Dermis lymphatic vessel endothelial cell (primary cell): ENCODE measurements around the gene COX15. TPM values are rescaled to one million over a fixed set of nuclear protein-coding genes. Genes with fewer than 3 reads are reported as not detected.

Experiments
- total RNA-seq: library from RNA; depleted of rRNA; stranded (reverse); fragments of >200 nt; gene quantifications from 2 replicates; pipeline ENCODE4 v1.2.1, GENCODE V29; 2014

The COX15 gene
- total RNA-seq, result 26.7 and 38.7 TPM in 2 replicates

GRCh38 chr10:99732033-99732842 lies at the start of gene COX15, which contains the start of gene CUTC:
TSS of gene COX15 (minus strand) at chr10:99732127. CDS start at chr10:99732049, 78 bp downstream.
TSS of gene CUTC (plus strand) at chr10:99732234. CDS start at chr10:99732349, 115 bp downstream.

Other genes with a start within 250 kb of the COX15 start
- gene NKX2-3, start 199.2 kb downstream of the COX15 start, total RNA-seq, result not detected in 2 replicates
- gene SLC25A28, start 111.7 kb downstream of the COX15 start, total RNA-seq, result 9.8 and 11.9 TPM in 2 replicates
- 17.2 and 22.9 TPM in 2 replicates for gene ENTPD7, start 72.6 kb downstream of the COX15 start, total RNA-seq
- gene CUTC, start 107 bp upstream of the COX15 start, total RNA-seq, result 23.4 and 26.7 TPM in 2 replicates
- gene ABCC2, start 50.5 kb upstream of the COX15 start, total RNA-seq, result 0.43 and 0.54 TPM in 2 replicates